GM12891 (cell line): ENCODE results near the gene ACTN4.

Source experiments
- POLR2A ChIP-seq: IDR thresholded peaks from 2 replicates; pipeline ENCODE4 v1.6.1; 2011; ENCODE audit warnings: low read depth, low read length, control low read depth
- TAF1 ChIP-seq: IDR thresholded peaks from 2 replicates; pipeline ENCODE4 v1.6.1; 2011; ENCODE audit warnings: low read depth, low read length, control low read depth

- no peak for TF ChIP-seq TAF1
- no peak for TF ChIP-seq POLR2A
Observed at GRCh38 chr19:38717051-38717450, 69.6 kb downstream of the ACTN4 start.
